GM21576 (cell line): ENCODE results near the gene TBC1D7.

ENCODE experiments used
- ATAC-seq: cut with Tn5 transposase; IDR thresholded peaks from one replicate; pipeline ENCODE4 v1.9.1; 2021; ENCODE audit warnings: mild to moderate bottlenecking, moderate library complexity; ENCODE audit not compliant: unreplicated experiment

The TBC1D7 gene

GRCh38 chr6:13296536-13296997 is 31.8 kb downstream of the TBC1D7 start:
- no peak for ATAC-seq

- no peak for ATAC-seq
These were observed 32.8 kb downstream of the TBC1D7 start for GRCh38 chr6:13295576-13295975.

GRCh38 chr6:13294499-13295069 is 33.8 kb downstream of the TBC1D7 start:
- no peak for ATAC-seq

GRCh38 chr6:13292774-13293173 is 35.6 kb downstream of the TBC1D7 start:
- no peak for ATAC-seq

GRCh38 chr6:13290335-13290734 is 38.0 kb downstream of the TBC1D7 start:
- no peak for ATAC-seq

GRCh38 chr6:13289789-13290318 is 38.5 kb downstream of the TBC1D7 start:
- ATAC-seq: no peak

GRCh38 chr6:13288969-13289391 is 39.4 kb downstream of the TBC1D7 start:
- ATAC-seq: no peak

- ATAC-seq: no peak
These were observed 39.9 kb downstream of the TBC1D7 start for GRCh38 chr6:13288481-13288880.

GRCh38 chr6:13287104-13287503 is 41.2 kb downstream of the TBC1D7 start:
- no peak for ATAC-seq

GRCh38 chr6:13286181-13286580 is 42.2 kb downstream of the TBC1D7 start:
- peak; percentile 60 for ATAC-seq

GRCh38 chr6:13285705-13286104 is 42.6 kb downstream of the TBC1D7 start:
- ATAC-seq: no peak

GRCh38 chr6:13284646-13285045 is 43.7 kb downstream of the TBC1D7 start:
- no peak for ATAC-seq

GRCh38 chr6:13283331-13283730 is 45.0 kb downstream of the TBC1D7 start:
- no peak for ATAC-seq

GRCh38 chr6:13282393-13283069 is 45.8 kb downstream of the TBC1D7 start:
- no peak for ATAC-seq

- no peak for ATAC-seq
These were observed 46.7 kb downstream of the TBC1D7 start for GRCh38 chr6:13281686-13282085.

- no peak for ATAC-seq
These were observed 48.1 kb downstream of the TBC1D7 start for GRCh38 chr6:13280254-13280653.

- ATAC-seq: no peak
These were observed 49.3 kb downstream of the TBC1D7 start for GRCh38 chr6:13278991-13279390.

GRCh38 chr6:13278164-13278563 is 50.2 kb downstream of the TBC1D7 start:
- ATAC-seq: no peak

GRCh38 chr6:13277231-13277630 is 51.1 kb downstream of the TBC1D7 start:
- ATAC-seq: no peak

- no peak for ATAC-seq
These were observed 52.8 kb downstream of the TBC1D7 start for GRCh38 chr6:13275435-13275989.

GRCh38 chr6:13274707-13275434 is 53.5 kb downstream of the TBC1D7 start:
- no peak for ATAC-seq
